Testis (tissue), 2 donors: ENCODE results near the gene ZNF569.
"Not testable (repeated sequence)": the region's sequence is repeated elsewhere in the genome, so short reads cannot be mapped to it uniquely, and the experiment has no call there.

Experiments used
- CTCF ChIP-seq, 3 experiments: fragments of 450-650 bp in 2 of 3; fragments of 200-600 bp in 1 of 3; sonication (generic) in 1 of 3; IDR thresholded peaks; one replicate each; pipeline ENCODE4 v1.5.1; 2016 to 2019; ENCODE audit warnings: antibody characterized with exemption in 3 of 3, mild to moderate bottlenecking in 2 of 3, moderate library complexity in 1 of 3
- POLR2A ChIP-seq: fragments of 450-650 bp; IDR thresholded peaks from one replicate; pipeline ENCODE4 v1.6.1; 2017; ENCODE audit warnings: antibody characterized with exemption, mild to moderate bottlenecking, moderate library complexity

GRCh38 chr19:37370386-37370879, 96.8 kb downstream of the ZNF569 start:
- not testable (repeated sequence) for TF ChIP-seq CTCF (IDR thresholded peaks at IDR 0.05); POLR2A
